Measurements from ENCODE around the gene PEX16.

The PEX16 gene

DNA sequence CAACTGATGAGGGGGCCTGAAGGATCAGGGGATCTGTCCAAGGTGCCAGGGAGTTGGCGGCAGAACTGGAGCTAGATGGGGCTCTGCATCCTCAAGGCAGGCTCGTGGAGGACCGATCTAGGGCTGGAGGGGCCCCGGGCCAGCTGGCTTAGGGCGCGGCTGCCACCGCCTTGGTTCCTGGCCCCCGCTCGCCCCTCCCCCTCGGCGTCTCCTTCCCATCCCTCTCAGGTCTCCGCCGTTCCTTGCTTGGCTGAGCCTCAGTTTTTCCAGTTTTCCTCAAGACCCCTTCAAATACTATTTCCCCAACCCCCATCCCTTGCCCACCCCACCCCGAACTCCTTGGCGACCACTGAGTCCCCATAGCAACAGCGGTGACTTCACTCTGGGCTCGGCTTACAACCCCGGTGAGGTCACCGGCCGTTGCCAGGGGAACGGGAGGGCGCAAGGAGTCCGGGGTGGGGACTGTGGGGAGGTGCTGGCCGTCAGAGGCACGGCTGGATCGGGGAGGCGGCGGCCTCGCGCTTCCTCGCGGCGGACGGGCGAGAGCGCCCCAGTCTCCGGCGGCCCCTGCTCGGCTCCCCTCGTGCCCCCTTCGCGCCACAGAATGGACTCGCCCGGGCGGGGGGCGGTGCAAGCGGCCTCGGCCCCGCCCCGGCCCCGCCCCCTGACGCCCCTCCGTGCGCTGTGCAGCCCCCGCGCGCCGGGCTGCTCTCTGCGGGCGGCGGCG, 18.1 kb downstream of the PEX16 start:
- Histone ChIP-seq H3K36me3 (ENCODE audit: insufficient read depth, low read length) (no peaks in the 10 kb centered on the region), H3K27ac (ENCODE audit: low read depth, low read length, poor library complexity, severe bottlenecking) (no peak overlapping the region), H2AFZ (ENCODE audit: low read length) (no peak overlapping the region), H3K4me3 (ENCODE audit: low read depth, low read length, poor library complexity, severe bottlenecking) (peak overlapping the region; percentile 54), H3F3A (ENCODE audit: insufficient read depth, low read length) (no peaks in the 10 kb centered on the region), H3K9ac (ENCODE audit: low read length) (no peak overlapping the region; the same call in 1 of the 2 replicates), H3K9me3 (ENCODE audit: low read length) (no peaks in the 10 kb centered on the region), H3K4me2 (ENCODE audit: low read length) (peak overlapping the region; percentile 62), H3K4me1 (ENCODE audit: insufficient read depth, low read length, severe bottlenecking) (peaks cover 12% of the 10 kb centered on the region), H4K20me1 (ENCODE audit: insufficient read depth, low read length) (no peaks in the 10 kb centered on the region), H3K27me3 (ENCODE audit: insufficient read depth, low read length) (peaks cover 4% of the 10 kb centered on the region; the same call in 1 of the 2 replicates), H3K79me2 (ENCODE audit: insufficient read depth, low read length) (no peaks in the 10 kb centered on the region), H3K9me2 (ENCODE audit: low read depth, low read length) (no peaks in the 10 kb centered on the region)
- no peak for TF ChIP-seq EZH2 (IDR thresholded peaks at IDR 0.05; ENCODE audit: borderline replicate concordance, low read length)
- TF ChIP-seq, protein P1, sequence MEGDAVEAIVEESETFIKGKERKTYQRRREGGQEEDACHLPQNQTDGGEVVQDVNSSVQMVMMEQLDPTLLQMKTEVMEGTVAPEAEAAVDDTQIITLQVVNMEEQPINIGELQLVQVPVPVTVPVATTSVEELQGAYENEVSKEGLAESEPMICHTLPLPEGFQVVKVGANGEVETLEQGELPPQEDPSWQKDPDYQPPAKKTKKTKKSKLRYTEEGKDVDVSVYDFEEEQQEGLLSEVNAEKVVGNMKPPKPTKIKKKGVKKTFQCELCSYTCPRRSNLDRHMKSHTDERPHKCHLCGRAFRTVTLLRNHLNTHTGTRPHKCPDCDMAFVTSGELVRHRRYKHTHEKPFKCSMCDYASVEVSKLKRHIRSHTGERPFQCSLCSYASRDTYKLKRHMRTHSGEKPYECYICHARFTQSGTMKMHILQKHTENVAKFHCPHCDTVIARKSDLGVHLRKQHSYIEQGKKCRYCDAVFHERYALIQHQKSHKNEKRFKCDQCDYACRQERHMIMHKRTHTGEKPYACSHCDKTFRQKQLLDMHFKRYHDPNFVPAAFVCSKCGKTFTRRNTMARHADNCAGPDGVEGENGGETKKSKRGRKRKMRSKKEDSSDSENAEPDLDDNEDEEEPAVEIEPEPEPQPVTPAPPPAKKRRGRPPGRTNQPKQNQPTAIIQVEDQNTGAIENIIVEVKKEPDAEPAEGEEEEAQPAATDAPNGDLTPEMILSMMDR (IDR thresholded peaks at IDR 0.05; ENCODE audit: low read length) = no peak

DNA sequence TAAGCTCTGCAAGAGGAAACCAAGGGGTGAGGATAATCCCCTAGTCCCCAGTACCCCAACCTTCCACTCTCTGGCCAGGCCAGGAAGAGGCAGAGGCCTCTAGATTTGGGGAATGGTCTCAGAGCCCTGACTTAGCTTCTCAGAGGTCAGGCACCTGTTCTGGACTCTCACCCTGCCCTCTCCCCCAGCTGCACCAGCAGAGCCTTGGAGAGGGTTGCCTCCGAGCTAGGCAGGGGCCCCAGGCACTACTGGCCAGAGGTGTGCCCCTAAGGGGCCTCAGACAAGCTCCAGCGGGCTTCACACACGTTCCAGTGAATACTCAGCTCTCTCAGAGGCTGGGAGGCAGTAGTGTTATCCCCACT, 18.6 kb downstream of the PEX16 start:
- Histone ChIP-seq H3K27ac (ENCODE audit: low read depth, low read length, poor library complexity, severe bottlenecking) (no peak overlapping the region), H3K9me3 (ENCODE audit: low read length) (no peaks in the 10 kb centered on the region), H3K4me2 (ENCODE audit: low read length) (peak overlapping the region; percentile 62; the same call in 1 of the 2 replicates), H2AFZ (ENCODE audit: low read length) (no peak overlapping the region), H4K20me1 (ENCODE audit: insufficient read depth, low read length) (no peaks in the 10 kb centered on the region), H3K9me2 (ENCODE audit: low read depth, low read length) (no peaks in the 10 kb centered on the region), H3K36me3 (ENCODE audit: insufficient read depth, low read length) (no peaks in the 10 kb centered on the region), H3K4me1 (ENCODE audit: insufficient read depth, low read length, severe bottlenecking) (peaks cover 12% of the 10 kb centered on the region), H3F3A (ENCODE audit: insufficient read depth, low read length) (no peaks in the 10 kb centered on the region), H3K9ac (ENCODE audit: low read length) (no peak overlapping the region), H3K4me3 (ENCODE audit: low read depth, low read length, poor library complexity, severe bottlenecking) (no peak overlapping the region), H3K27me3 (ENCODE audit: insufficient read depth, low read length) (peaks cover 4% of the 10 kb centered on the region; the same call in 1 of the 2 replicates), H3K79me2 (ENCODE audit: insufficient read depth, low read length) (no peaks in the 10 kb centered on the region)
- TF ChIP-seq, protein P1 (IDR thresholded peaks at IDR 0.05; ENCODE audit: low read length) = no peak
- no peak for TF ChIP-seq EZH2 (IDR thresholded peaks at IDR 0.05; ENCODE audit: borderline replicate concordance, low read length)

DNA sequence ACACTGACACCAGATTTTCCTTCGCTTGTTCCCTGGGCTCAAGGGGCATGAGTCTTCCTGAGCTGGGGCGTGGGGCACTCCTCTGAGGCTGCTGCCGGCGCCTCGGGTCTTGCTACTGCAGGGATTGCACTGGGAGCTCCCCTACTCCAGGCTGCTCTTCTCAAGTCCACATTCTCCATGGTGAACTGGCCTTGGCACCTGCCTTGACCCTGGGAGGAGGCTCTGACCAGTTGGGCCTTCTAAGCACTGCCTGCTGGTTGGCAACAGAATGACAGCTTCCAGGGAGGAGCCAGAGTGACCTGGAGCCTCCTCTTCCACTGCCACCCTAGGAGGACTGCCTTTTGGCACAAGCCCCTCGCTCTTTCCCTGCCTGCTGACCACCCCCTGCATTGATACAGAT, 20.1 kb downstream of the PEX16 start:
- TF ChIP-seq EZH2 (IDR thresholded peaks at IDR 0.05; ENCODE audit: borderline replicate concordance, low read length) = no peak
- TF ChIP-seq, protein P1 (IDR thresholded peaks at IDR 0.05; ENCODE audit: low read length) = no peak
- no peaks in the 10 kb centered on the region for H3K9me3 ChIP-seq (ENCODE audit: low read length)
- H3K4me2 ChIP-seq (ENCODE audit: low read length) = no peak overlapping the region
- peaks cover 7% of the 10 kb centered on the region for H3K4me1 ChIP-seq (ENCODE audit: insufficient read depth, low read length, severe bottlenecking)
- H4K20me1 ChIP-seq (ENCODE audit: insufficient read depth, low read length) = no peaks in the 10 kb centered on the region
- H2AFZ ChIP-seq (ENCODE audit: low read length) = no peak overlapping the region
- H3K9ac ChIP-seq (ENCODE audit: low read length) = no peak overlapping the region
- H3K9me2 ChIP-seq (ENCODE audit: low read depth, low read length) = no peaks in the 10 kb centered on the region
- no peaks in the 10 kb centered on the region for H3F3A ChIP-seq (ENCODE audit: insufficient read depth, low read length)
- H3K4me3 ChIP-seq (ENCODE audit: low read depth, low read length, poor library complexity, severe bottlenecking) = no peak overlapping the region
- H3K27me3 ChIP-seq (ENCODE audit: insufficient read depth, low read length) = no peaks in the 10 kb centered on the region
- H3K79me2 ChIP-seq (ENCODE audit: insufficient read depth, low read length) = no peaks in the 10 kb centered on the region
- no peak overlapping the region for H3K27ac ChIP-seq (ENCODE audit: low read depth, low read length, poor library complexity, severe bottlenecking)
- H3K36me3 ChIP-seq (ENCODE audit: insufficient read depth, low read length) = no peaks in the 10 kb centered on the region

Data from OCI-LY1 (cell line).